Measurements from ENCODE around the gene RAP2B. TPM values are rescaled to one million over a fixed set of nuclear protein-coding genes. Genes with fewer than 3 reads are reported as not detected.

The RAP2B gene
- total RNA-seq, 1 experiment from 2014 or later, result 18.2 TPM

GRCh38 chr3:153171918-153172317, 9.9 kb downstream of the RAP2B start:
- no peak overlapping the region for H3T11ph ChIP-seq (ENCODE audit: low read length)
- H2BK20ac ChIP-seq (ENCODE audit: low read depth, low read length, poor library complexity, severe bottlenecking), result no peak overlapping the region
- no peaks in the 10 kb centered on the region for H3K4me1 ChIP-seq (ENCODE audit: insufficient read depth, low read length)
- no peak overlapping the region for H3K4me2 ChIP-seq (ENCODE audit: insufficient read depth, insufficient read length, low read length)
- no peak overlapping the region for H2BK5ac ChIP-seq (ENCODE audit: insufficient read length, low read length)
- no peak overlapping the region for H3K18ac ChIP-seq (ENCODE audit: insufficient read length, low read depth, low read length)
- Mint-ChIP-seq H3K4me1 (peaks cover 14 to 18% of the 10 kb centered on the region in 2 experiments), H3K9me3 (peaks cover 8 to 9% of the 10 kb centered on the region in 2 experiments; a peak in 4 of 5 replicates), H3K36me3 (ENCODE audit: insufficient read depth in 1 of 3, low read depth in 3 of 3) (peaks cover 6 to 8% (median 7%) of the 10 kb centered on the region in 3 experiments; a peak in 4 of 7 replicates), H3K4me3 (no peak overlapping the region), H3K27me3 (ENCODE audit: low read depth) (no peaks in the 10 kb centered on the region), H3K27ac (no peak overlapping the region)
- H3K9ac ChIP-seq (ENCODE audit: extremely low read depth, insufficient read length, low read length), result no peak overlapping the region
- DNase-seq, result no peak
- TF ChIP-seq CTCF (conservative IDR thresholded peaks at IDR 0.05), result no peak
- H2AFZ ChIP-seq (ENCODE audit: low read length), result no peak overlapping the region
- whole genome bisulfite sequencing (ENCODE audit: extremely low coverage, insufficient read length, low lambda C conversion rate), result no CpG with 5 or more reads among the region's 4 CpGs
- no peak overlapping the region for H3K27ac ChIP-seq (ENCODE audit: insufficient read length, low read depth, low read length)
- H2BK15ac ChIP-seq (ENCODE audit: low read depth, low read length), result no peak overlapping the region
- no peak overlapping the region for H4K91ac ChIP-seq (ENCODE audit: insufficient read length, low read depth, low read length)
- H3K23ac ChIP-seq (ENCODE audit: insufficient read length, low read depth, low read length), result no peak overlapping the region
- no peak overlapping the region for H2BK120ac ChIP-seq (ENCODE audit: low read depth, low read length, poor library complexity, severe bottlenecking)
- H3K23me2 ChIP-seq (ENCODE audit: insufficient read length, low read depth, low read length, poor library complexity, severe bottlenecking), result no peaks in the 10 kb centered on the region
- H3K27me3 ChIP-seq (ENCODE audit: insufficient read depth, low read length), result no peaks in the 10 kb centered on the region
- no peak overlapping the region for H2BK12ac ChIP-seq (ENCODE audit: insufficient read length, low read depth, low read length)
- no peaks in the 10 kb centered on the region for H3K9me3 ChIP-seq (ENCODE audit: control insufficient read depth, low read depth, low read length)
- H3K79me2 ChIP-seq (ENCODE audit: insufficient read depth, low read length), result no peaks in the 10 kb centered on the region
- H3K4ac ChIP-seq (ENCODE audit: low read depth, low read length), result no peak overlapping the region
- H2AK5ac ChIP-seq (ENCODE audit: insufficient read length, low read length), result no peak overlapping the region
- H3K79me1 ChIP-seq (ENCODE audit: insufficient read depth, low read depth, low read length, poor library complexity, severe bottlenecking), result no peaks in the 10 kb centered on the region
- no peak overlapping the region for H3K14ac ChIP-seq (ENCODE audit: insufficient read depth, low read length)
- no peak overlapping the region for H4K5ac ChIP-seq (ENCODE audit: insufficient read length, low read depth, low read length)
- H4K20me1 ChIP-seq (ENCODE audit: control insufficient read depth, insufficient read depth, insufficient read length), result no peaks in the 10 kb centered on the region
- no peak overlapping the region for H3K56ac ChIP-seq (ENCODE audit: insufficient read length, low read depth, low read length)
- H4K8ac ChIP-seq (replicated peaks; ENCODE audit: insufficient read length, low read depth, low read length), result no peak overlapping the region

Data from H9 (cell line).